HG02981 (cell line): ENCODE measurements around the gene SERPINC1.
"Not testable (repeated sequence)": the region's sequence is repeated elsewhere in the genome, so short reads cannot be mapped to it uniquely, and the experiment has no call there.

Experiments used
- ATAC-seq: cut with Tn5 transposase; IDR thresholded peaks from one replicate; pipeline ENCODE4 v1.9.1; 2021; ENCODE audit warnings: mild to moderate bottlenecking, moderate library complexity; ENCODE audit not compliant: unreplicated experiment

SERPINC1 gene

DNA sequence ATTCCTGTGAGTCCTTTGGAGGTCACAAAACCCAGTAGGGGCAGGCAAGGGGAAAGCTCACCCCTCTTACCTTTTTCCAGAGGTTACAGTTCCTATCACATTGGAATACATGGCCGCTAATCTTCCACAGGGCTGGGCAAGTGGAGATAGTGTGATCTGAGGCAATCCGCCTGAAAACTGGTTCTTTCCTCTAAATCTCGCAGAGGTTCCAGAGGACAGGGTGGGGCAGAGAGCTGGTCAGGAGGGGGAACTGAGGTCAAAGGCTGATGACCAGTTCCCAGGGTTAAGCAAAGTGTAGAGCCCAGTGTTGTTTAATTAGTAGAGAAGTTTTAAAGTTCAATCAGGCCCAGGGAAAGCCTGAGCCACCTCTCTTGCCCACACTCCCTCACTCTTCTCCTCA, at the start of gene SERPINC1:
SERPINC1 (minus strand) TSS at position 179 of the 400 bp plus-strand sequence; CDS start at position 111, 68 bp downstream.
- ATAC-seq, result no peak

DNA sequence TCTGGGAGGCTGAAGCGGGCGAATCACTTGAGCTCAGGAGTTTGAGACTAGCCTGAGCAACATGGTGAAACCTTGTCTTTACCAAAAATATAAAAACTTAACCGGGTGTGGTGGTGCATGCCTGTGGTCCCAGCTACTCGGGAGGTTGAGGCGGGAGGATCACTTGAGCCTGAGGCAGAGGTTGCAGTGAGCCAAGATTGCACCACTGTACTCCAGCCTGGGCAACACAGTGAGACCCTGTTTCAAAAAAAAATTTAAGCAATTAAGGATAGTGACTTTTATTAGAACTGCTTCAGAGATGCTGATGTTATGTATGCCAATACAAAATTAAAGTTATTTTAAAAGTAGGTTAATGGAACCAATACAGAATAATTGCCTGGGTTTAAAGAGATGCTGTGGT, 48.8 kb upstream of the SERPINC1 start:
- ATAC-seq, result not testable (repeated sequence)

DNA sequence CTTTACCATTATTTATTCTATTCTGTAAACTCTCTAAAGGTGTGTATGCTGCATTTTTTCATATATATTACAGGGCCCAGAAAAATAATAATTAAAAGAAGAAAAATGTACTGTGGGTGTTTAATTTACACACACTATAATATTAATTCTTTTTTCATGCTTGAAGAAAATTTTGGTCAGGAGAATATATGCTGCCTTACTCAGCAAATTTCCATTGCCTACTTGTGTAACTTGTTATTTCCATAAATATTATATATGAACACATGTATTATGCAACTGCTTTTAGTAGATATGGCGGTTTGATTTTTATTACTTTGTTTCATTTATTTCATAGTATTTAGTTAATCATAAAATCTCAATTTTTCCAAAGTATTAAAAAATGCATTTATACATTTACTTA, 46.4 kb upstream of the SERPINC1 start:
- ATAC-seq, result no peak

DNA sequence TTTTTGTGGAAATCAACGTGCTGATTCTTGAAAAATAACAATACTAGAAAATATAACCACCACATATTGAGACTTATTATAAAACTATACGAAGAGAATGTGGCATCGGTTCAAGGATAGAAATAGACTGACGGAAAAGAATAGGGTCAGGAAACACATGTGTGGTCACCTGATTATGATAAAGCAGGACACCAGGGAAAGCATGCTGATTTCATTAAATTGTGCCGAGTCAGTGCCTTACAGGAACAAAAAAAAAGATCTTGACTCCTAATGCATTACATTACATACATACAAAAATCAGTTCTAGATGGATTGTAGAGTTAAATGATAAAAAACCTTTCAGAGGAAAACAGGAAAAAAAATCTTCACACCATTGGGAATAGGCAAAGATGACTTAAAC, 43.5 kb upstream of the SERPINC1 start:
- ATAC-seq, result no peak

DNA sequence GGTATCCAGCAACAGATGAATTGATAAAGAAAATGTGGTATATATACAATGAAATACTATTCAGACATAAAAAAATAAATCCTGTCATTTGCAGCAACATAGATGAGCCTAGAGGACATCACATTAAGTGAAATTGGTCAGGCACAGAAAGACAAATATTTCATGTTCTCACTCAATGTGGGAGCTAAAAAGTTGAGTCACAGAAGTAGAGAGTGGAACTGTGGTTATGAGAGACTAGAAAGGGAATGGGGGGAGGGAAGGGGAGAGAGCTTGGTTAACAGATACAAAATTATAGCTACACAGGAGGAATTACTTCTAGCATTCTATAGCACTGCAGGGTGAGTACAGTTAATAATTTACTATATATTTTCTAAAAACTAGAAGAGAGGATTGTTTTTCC, 37.1 kb upstream of the SERPINC1 start:
- no peak for ATAC-seq

DNA sequence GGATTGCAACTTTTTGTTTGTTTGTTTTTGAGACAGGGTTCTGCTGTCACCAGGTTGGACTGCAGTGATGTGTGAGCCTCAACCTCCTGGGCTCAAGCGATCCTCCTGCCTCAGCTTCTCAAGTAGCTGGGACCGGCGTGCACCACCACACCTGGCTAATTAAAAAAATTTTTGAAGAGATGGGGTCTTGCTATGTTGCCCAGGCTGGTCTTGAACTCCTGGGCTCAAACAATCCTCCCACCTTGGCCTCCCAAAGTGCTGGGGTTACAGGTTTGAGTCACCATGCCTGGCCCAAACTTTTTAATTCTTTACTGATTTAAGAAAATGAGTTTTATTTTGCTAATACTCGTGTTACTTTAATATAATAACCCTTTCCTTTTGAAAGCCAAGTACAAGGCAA, 31.5 kb upstream of the SERPINC1 start:
- no peak for ATAC-seq

DNA sequence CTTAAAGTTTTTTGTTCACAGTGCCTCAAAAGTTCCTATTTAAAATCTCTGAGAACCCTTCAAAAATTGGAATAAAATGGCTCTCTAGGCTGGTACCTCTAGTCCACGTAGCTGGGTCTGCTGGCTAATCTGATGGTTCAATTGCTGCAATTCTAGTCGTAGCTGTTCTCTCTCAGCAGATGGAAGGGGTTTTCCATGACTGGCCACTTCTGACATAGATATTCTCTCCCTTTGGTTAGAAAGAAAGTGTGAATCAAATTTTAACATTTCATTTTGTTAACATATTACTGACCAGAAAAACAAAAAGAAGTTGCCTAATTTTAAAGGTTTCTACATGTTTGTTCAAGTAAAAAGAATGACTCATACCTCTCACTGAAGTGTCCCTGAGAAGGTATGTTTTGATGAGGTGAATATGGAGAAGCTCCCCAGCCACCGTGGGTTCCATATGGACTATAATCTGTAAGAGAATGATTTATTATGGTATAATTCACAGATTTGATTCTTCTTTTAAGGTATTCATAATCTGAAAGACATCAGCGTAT, 29.3 kb upstream of the SERPINC1 start:
- no peak for ATAC-seq

DNA sequence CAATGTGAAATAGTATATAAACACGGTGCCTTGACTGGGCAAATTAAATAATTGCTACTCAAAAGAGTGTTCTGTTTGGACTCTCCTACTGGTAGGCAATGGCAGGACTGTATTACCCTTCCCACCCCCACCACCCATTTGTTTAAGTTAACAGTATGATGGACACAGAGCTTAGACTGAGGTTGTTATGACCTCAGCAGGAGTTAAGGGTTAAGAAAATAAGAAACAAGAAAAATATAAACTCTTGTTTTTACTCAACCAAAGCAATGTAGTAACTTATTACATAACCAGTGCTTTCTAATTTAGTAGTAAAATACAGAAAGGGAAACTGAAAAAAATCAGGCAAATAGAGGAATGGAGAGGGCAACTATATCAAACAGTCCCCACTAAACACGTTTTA, 19.9 kb upstream of the SERPINC1 start:
- ATAC-seq, result peak; percentile 65

DNA sequence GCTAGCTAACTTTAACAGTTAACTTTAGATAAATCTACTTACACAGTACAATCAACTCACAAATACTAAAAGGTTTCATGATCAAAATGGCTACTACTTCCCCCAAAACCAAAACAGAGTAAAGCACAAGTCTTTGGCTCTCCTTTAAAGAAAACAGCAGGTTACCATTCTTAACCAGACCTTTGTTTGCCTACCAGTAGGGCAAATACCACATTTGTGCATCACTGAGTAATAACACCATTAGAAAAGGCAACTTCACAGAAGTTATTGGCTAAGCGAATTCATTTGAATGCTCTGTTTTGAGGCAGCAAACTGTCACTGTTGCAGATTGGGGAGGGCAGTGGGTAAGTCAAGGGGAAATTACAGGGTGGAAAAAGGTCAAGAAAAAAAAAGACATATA, 17.3 kb upstream of the SERPINC1 start:
- no peak for ATAC-seq

DNA sequence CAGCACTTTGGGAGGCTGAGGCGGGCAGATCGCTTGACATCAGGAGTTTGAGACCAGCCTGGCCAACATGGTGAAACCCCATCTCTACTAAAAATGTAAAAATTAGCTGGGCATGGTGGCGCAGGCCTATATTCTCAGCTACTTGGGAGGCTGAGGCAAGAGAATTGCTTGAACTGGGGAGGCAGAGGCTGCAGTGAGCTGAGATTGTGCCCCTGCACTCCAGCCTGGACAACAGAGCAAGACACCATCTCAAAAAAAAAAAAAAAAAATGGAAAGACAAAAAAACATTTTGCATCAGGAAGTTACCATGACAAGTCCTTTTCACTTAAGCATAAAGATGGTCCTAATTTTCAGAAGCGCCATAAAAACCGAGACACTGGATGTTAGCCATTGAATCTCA, 13.4 kb upstream of the SERPINC1 start:
- ATAC-seq, result not testable (repeated sequence)

DNA sequence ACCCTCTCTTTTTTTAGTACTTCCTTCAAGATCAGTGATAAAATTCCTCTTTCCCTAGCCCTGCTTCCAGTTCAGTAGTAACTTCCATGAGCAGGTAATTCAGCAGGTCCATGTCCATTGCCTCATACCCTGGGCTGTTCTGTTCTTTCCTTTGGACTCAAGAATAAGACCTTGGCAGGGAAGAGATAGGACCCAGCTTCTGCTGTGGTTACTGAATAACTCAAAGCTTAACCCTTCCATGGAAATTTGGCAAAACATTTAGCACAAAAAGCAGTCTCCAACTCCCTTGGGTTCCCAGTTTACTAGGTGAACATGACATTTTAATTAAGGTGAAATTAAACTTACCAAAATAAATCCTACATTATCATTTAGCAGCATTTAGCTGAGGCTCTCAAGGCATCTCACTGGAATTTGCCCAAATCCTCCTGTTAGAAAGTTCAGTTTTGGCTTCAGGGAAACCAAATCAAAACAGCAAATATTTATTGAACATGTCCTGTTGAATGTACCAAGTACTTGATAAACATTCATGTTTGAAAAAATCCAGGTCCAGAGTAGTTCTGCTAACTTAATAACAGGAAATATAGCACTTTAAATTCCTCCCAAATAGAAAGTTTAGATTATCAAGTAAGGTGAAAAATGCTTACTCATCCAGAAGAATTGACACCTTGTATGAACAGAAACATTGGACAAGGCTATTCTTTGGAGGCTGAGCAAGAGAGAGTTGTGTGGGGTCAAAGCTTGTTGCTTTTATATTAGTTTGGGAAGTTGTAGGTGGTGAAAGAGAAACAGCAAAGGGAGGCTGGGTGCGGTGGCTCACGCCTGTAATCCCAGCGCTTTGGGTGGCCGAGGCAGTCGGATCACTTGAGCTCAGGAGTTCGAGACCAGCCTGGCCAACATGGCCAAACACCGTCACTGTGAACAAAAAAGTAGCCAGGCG, 8.4 kb upstream of the SERPINC1 start:
- ATAC-seq, result no peak

DNA sequence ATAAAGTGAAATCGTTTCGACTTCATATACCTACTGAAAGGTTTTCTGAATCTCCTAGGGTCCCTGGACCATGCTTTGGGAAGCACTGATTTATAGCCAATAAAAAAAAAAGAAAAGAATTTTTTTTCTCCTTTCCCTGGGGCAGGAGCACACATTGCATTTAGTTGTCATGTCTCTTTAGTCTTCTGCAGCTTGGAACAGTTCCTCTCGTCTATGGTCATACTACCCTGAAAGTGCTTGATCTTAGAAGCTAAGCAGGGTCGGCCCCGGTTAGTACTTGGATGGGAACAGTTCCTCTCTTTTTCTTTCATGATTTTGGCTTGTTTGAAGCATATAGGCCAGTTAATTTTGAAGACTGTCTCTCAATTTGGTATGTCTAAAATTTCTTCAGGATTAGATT, 3.7 kb upstream of the SERPINC1 start:
- ATAC-seq, result no peak

DNA sequence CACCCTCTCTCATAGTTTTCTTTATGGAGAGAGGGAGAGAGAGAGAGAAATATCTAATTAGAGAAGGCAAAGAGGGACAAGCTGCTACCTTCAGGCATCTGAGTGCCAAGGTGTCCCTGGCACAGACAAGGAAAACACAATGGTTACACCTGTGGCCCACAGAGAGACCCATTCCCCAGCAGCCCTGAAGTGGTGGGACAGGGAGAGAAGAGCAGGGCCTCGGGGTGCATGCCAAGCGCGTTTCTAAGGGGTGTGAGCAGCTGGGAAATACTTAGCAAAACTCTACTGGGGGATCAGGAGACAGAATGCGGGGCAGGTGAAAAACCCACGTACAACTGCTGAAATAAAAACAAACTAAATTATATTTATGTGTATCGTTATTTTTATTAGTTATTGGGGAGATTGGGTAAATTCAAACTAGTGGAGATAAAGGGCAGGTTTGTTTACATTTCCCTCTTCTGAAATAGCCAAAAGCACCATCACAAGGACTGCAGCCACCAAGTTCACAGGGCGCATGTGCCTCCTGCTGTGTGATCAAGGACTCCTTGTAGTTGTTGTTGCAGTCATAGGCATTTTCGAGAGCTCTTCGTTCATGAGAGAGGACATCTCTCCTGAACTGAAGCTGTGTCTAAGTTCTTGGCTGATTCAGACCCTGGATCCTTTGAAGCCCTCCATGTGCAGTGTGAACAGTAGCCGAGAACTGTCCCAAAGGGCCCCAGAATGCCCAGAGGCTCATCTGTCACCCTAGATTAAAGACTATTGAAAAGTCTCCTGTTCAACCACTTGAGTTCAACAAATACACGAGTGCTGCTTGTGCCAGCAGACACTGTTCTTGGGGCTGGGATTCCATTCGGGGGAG, 737 bp upstream of the SERPINC1 start:
- no peak for ATAC-seq

DNA sequence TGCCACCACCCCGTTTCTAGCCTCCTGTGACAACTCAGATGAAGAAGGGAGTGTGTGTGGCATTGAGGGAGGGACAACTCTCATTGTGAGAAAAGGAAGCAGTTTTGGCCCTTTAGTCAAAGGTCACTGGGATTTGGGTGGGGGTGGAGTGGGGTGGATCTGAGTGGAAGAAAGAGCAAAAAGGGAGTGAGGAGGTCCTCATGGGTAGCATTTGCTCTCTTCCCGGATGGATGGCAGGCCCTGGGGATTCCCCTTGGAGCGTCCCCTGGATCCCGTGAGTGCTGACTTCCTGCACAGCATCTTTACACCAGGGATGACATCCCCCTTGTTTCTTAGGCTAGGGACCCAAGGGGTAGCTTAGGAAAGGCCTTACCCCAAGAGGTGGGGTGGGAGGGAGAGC, 460 bp downstream of the SERPINC1 start:
- no peak for ATAC-seq

DNA sequence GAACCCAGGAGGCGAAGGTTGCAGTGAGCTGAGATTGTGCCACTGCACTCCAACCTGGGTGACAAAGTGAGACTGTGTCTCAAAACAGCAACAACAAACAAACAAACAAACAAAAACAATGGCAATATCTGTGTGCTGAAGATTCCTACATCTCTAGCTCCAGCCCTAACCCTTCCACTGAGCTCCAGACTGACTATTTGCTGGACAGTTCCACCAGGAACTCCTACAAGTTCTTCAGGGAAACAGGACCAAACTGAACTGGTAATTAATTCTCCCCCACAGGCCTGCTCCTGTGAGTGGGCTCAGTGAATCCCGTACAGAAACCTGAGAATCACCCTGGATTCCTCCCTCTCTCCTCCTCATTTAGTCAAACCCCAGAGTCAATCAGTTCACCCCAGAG, 1.5 kb downstream of the SERPINC1 start:
- no peak for ATAC-seq

DNA sequence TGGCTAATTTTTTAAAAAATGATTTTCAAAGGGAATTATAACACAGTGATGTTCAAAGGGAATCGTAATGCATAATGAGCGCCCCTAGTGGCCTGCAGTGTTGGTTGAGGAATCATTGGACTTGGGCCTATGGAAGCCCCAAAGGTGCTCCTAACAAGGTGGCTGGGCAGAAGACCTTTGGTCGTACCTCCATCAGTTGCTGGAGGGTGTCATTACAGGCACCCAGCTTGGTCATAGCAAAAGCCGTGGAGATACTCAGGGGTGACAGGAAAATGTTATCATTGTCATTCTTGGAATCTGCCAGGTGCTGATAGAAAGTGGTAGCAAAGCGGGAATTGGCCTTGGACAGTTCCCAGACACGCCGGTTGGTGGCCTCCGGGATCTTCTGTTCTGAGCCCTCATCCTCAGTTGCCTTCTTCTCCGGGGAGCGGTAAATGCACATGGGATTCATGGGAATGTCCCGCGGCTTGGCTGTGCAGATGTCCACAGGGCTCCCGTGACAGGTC, 2.7 kb downstream of the SERPINC1 start:
- ATAC-seq, result no peak

DNA sequence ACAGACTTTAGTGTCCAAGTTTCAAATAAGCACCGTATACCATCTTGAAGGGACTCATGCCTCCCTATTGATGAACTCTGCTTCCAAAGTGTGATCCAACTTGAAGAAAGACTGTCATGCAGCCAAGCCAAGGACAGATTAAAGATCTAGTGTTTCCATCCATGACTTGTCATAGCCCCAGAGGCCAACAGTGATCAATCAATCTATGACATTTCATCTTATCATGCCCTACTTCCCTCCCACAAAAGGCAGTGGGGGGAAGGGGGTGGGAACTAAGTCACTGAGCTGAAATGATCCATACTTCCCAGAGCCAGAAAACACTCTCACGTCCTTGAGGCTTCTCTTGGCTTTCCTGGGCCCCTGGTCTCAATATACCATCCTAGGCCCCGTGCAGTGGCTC, 4.0 kb downstream of the SERPINC1 start:
- no peak for ATAC-seq

DNA sequence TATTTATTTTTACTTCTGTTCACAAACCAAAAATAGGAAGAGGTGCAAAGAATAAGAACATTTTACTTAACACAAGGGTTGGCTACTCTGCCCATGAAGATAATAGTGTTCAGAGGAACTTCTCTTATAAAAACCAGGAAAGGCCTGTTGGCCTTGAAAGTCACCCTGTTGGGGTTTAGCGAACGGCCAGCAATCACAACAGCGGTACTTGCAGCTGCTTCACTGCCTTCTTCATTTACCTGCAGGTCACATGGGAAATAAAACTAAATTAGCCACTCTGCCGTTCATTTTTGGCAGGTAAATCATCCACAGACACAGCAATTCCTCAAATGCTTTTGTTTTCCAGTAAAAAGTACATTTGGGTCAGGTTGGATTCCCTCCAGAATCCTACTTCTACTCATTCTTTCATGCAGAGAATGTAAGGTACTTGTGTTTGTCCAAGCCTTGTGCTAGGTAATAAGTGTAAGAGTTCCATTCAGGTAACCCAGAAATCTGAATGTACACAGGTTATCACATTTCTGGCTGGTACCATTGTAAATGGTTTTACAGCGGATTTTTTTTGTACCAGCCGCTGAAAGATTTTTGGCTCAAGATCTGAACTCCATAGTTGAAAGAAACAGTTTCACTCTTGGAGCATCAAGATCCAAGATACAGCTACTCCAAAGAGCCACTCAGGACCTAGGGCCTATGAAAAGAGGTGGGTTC, 13.1 kb downstream of the SERPINC1 start:
- no peak for ATAC-seq

DNA sequence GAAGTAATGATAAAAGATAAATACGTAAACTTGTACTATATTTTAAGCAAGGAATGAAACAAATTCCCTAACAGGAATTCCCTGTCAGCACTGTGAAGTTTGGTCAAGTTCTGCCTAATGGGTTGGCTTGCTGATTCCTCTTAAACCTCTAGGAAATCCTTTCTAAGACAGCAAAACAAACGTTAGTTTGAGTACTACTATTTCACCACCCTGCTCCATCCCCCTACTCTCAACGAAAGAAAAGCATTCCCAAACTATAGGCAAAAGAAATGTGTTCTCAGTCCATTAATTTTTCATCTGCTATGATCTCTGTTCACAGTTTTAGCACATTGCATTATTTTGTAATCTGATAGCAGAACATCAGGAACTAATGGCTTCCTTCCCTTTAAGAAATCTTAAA, 16.1 kb downstream of the SERPINC1 start:
- ATAC-seq, result no peak

DNA sequence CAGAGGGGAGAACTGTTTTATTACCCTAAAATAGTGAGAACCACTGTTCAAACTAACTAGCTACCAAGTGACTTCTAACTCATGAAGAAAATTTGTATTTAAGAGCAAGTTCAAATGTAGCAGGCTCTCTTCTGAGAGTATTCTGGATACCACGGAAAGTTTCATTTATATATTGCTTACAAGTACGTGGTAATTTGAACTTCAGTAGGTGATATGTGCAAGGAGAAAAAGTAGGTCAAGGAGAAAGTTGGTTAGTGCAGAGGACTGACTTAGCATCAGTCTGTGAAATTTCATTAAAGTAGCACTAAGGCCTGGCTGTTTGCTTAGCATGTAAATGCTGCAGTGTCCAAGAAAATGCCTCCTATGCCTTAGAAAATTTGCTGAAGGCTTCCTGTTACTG, 16.7 kb downstream of the SERPINC1 start:
- no peak for ATAC-seq

DNA sequence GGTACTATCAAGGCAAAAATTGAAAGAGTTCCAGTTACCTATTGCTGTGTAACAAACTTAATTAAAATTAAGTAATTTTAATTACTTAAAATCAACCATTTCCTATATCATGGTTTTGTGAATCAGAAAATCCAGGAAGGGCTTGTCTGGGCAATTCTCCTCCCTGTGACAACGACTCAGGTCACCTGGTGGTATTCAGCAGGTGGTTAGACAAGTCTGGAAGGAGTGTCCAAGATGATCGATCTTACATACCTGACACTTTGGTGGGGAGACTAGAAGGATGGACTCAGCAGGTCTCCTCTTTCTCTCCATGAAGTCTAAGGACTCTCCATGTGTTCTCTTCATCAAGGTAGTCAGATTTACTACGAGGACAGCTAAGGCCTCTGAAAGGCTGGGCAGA, 22.9 kb downstream of the SERPINC1 start:
- no peak for ATAC-seq
